22Rv1 (cell line): ENCODE measurements around the gene ITGAD.

Experiments
- ZFX ChIP-seq: fragments of 450-650 bp; IDR thresholded peaks from 2 replicates; pipeline ENCODE4 v1.6.1; 2017; ENCODE audit warnings: antibody characterized with exemption, borderline replicate concordance
- TF ChIP-seq, protein P1 (sequence below): fragments of 450-650 bp; IDR thresholded peaks from 2 replicates; pipeline ENCODE4 v1.5.1; 2017; ENCODE audit warnings: mild to moderate bottlenecking

DNA sequence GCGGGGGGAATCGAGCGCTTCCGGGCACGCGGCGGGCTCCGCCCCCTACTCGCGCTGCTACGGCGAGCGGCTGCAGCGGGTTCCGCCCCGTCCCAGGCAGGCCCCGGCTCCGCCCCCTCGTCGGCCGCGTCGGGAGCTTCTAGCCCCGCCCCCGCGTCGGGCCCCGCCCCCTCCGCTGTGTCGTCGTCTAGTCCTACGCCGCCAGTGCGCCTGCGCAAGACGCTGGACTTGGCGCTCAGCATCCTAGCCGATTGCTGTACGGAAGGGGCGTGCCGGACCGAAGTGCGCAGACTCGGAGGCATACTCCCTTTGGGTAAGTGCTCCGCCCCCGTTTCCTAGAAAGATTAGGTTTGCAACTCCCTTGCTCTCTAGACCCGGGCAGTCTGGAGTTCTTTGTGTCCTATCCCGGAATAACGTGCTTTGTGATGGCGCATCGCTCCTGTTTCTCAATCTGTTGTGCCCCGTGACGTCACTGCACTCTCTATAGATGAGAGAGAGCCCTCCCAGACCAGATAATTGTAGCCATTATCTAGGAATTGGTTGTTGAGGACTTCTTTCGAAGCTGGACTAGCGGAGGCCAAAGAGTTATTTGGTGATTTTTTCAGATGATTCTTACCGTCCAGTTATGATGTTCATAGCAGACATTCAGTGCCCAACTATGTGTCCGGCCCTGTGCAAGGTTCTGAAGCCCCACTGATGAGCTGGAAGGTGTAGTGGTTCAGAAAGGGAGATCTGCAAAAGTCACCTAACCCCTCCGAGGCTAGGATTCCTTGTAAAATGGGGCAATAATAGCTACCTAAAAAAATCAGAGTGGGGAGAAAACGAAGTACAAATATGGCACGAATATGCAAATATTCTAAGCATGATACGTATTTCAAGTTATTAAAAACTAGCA lies 66.8 kb downstream of the ITGAD start:
- TF ChIP-seq, protein P1, sequence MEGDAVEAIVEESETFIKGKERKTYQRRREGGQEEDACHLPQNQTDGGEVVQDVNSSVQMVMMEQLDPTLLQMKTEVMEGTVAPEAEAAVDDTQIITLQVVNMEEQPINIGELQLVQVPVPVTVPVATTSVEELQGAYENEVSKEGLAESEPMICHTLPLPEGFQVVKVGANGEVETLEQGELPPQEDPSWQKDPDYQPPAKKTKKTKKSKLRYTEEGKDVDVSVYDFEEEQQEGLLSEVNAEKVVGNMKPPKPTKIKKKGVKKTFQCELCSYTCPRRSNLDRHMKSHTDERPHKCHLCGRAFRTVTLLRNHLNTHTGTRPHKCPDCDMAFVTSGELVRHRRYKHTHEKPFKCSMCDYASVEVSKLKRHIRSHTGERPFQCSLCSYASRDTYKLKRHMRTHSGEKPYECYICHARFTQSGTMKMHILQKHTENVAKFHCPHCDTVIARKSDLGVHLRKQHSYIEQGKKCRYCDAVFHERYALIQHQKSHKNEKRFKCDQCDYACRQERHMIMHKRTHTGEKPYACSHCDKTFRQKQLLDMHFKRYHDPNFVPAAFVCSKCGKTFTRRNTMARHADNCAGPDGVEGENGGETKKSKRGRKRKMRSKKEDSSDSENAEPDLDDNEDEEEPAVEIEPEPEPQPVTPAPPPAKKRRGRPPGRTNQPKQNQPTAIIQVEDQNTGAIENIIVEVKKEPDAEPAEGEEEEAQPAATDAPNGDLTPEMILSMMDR, result no peak
- no peak for TF ChIP-seq ZFX
